Epithelial cell of esophagus (primary cell): ENCODE data around the gene PHF8.

Source experiments
- DNase-seq: peaks from one replicate; pipeline ENCODE4 v3.0.0; 2010; ENCODE audit warnings: low read depth
- H3K4me3 ChIP-seq: 2 replicates; pipeline ENCODE4 v1.5.1; 2011; ENCODE audit warnings: mild to moderate bottlenecking, low read length, control low read depth
- TF ChIP-seq, protein P1 (sequence below): IDR thresholded peaks from 2 replicates; pipeline ENCODE4 v1.5.1; 2011; ENCODE audit warnings: low read depth, mild to moderate bottlenecking, low read length, control low read depth, inconsistent platforms; ENCODE audit not compliant: insufficient read depth; ENCODE audit errors: missing control alignments

The PHF8 gene

GRCh38 chrX:54029529-54030143, 14.6 kb downstream of the PHF8 start:
- DNase-seq = peak; percentile 60
- TF ChIP-seq, protein P1, sequence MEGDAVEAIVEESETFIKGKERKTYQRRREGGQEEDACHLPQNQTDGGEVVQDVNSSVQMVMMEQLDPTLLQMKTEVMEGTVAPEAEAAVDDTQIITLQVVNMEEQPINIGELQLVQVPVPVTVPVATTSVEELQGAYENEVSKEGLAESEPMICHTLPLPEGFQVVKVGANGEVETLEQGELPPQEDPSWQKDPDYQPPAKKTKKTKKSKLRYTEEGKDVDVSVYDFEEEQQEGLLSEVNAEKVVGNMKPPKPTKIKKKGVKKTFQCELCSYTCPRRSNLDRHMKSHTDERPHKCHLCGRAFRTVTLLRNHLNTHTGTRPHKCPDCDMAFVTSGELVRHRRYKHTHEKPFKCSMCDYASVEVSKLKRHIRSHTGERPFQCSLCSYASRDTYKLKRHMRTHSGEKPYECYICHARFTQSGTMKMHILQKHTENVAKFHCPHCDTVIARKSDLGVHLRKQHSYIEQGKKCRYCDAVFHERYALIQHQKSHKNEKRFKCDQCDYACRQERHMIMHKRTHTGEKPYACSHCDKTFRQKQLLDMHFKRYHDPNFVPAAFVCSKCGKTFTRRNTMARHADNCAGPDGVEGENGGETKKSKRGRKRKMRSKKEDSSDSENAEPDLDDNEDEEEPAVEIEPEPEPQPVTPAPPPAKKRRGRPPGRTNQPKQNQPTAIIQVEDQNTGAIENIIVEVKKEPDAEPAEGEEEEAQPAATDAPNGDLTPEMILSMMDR = no peak
- H3K4me3 ChIP-seq = no peak overlapping the region

DNA sequence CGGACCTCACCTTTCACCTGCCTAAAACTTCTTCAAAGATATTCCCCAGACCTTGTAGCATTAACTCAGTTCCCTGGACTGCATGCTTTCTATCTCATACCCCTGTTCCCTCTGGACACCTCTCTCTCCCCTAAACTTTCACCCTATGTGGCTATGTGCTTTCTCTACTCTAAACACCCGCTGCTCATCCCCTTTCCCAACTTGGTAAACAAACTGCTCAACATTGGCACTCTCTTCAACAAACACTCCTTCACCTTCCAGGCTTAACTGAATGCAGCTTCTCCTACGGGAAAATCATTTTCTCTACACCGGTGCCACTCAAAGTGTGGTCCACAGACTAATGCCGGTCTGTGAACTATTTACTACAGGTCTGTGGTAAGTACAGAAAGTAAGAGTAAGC, 19.9 kb downstream of the PHF8 start:
- TF ChIP-seq, protein P1 = no peak
- H3K4me3 ChIP-seq = no peak overlapping the region
- no peak for DNase-seq

- no peak overlapping the region for H3K4me3 ChIP-seq
- TF ChIP-seq, protein P1 = no peak
- no peak for DNase-seq
Measured at GRCh38 chrX:54012830-54013500, 31.3 kb downstream of the PHF8 start.

GRCh38 chrX:54007682-54008081, 36.6 kb downstream of the PHF8 start:
- TF ChIP-seq, protein P1 = no peak
- DNase-seq = no peak

DNA sequence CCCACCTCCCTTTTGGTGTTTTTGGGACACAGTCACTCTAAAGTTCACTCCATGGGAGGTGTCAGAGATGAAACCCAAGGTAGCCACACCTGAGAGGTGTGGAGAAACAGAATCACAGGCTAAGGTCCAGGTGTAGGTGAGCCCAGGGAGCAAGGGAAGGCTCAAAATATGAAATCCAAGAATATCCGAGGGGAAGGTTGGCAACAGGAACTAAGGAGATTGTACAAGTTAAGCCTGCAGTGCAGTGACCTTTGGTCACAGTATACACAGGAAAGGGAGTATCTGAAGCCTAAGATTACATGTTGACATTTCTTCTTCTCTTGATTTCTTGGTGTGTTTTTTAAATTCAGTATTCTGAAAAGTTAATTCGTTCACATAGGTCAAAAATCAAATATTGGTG, 46.5 kb downstream of the PHF8 start:
- TF ChIP-seq, protein P1 = no peak
- DNase-seq = no peak
- no peak overlapping the region for H3K4me3 ChIP-seq

More at GRCh38 chrX:54007682-54008081, 36.6 kb downstream of the PHF8 start:
- H3K4me3 ChIP-seq = no peak overlapping the region

DNA sequence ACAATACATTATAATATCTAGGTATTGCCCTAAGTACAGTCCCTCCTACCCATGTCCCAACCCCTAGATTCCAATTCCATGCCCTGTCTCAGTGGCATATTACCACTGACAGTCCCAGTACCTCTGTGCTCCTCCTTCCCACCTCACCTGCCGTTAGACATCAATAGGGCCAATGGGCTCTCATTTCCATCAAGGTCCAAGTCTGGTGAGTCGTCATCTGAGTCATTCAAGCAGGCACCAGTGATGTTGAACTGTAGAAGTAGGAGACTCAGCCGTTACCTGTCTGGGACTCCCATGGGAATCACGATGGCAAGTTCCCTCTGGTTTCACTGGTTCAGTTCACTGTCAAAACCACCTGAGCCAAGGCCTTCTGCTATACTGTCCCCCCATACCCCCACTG, 51.7 kb downstream of the PHF8 start:
- TF ChIP-seq, protein P1 = no peak
- no peak overlapping the region for H3K4me3 ChIP-seq
- peak; percentile 34 for DNase-seq

DNA sequence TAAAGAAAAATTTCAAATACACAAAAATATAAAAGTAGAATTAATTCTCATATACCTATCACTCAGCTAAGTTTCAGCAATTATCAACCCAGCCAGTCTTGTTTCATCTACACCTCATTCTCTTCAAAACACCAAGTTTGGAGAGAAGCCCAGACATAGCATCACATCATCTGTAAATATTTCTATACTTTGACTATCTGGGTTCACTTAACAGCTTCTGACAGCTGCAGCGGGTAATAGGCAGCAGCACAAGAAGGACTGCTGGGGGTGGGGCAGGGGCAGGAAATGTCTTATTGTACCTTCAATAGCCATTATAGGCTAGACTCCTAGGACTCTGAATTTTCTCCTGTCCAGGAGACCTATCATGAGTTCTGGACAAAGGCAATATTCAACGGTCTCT, 54.1 kb downstream of the PHF8 start:
- TF ChIP-seq, protein P1 = no peak
- no peak overlapping the region for H3K4me3 ChIP-seq
- no peak for DNase-seq
